Keratinocyte (primary cell): ENCODE measurements around the gene C1orf52. TPM values are rescaled to one million over a fixed set of nuclear protein-coding genes. Genes with fewer than 3 reads are reported as not detected.

Experiments used
- DNase-seq: peaks from one replicate; pipeline ENCODE4 v3.0.0-alpha.2; 2011; ENCODE audit warnings: low read depth, missing footprints, low spot score
- FAIRE-seq: peaks from 2 replicates; lab custom pipeline; 2011; peaks lifted over from hg19 to GRCh38; lab: Jason Lieb, UNC
- H2AFZ ChIP-seq: 2 replicates; pipeline ENCODE4 v1.6.0; 2012; ENCODE audit warnings: low read length, control low read depth, inconsistent platforms; ENCODE audit not compliant: control insufficient read depth
- H3K27ac ChIP-seq: 2 replicates; pipeline ENCODE4 v1.5.1; 2011; ENCODE audit warnings: low read length; ENCODE audit not compliant: control insufficient read depth, insufficient read depth
- H3K27me3 ChIP-seq: 3 replicates; pipeline ENCODE4 v1.6.0; 2011; ENCODE audit warnings: low read length; ENCODE audit not compliant: control insufficient read depth, insufficient read depth; ENCODE audit errors: extremely low read depth
- H3K36me3 ChIP-seq, 2 experiments: 2 replicates in 1 of 2; 3 replicates in 1 of 2; pipeline ENCODE4 v1.5.1; 2011; ENCODE audit warnings: low read length in 2 of 2, mild to moderate bottlenecking in 1 of 2; ENCODE audit not compliant: control insufficient read depth in 2 of 2, insufficient read depth in 2 of 2; ENCODE audit errors: extremely low read depth in 1 of 2
- H3K4me1 ChIP-seq: 3 replicates; pipeline ENCODE4 v1.5.1; 2011; ENCODE audit warnings: low read length; ENCODE audit not compliant: control insufficient read depth, insufficient read depth; ENCODE audit errors: extremely low read depth
- H3K4me2 ChIP-seq: 3 replicates; pipeline ENCODE4 v1.6.0; 2011; ENCODE audit warnings: low read depth, low read length; ENCODE audit not compliant: control insufficient read depth, insufficient read depth; ENCODE audit errors: extremely low read depth
- H3K4me3 ChIP-seq, 3 experiments: fragments of 200-600 bp in 1 of 3; sonication (generic) in 1 of 3; 2 replicates in 2 of 3; 3 replicates in 1 of 3; pipeline ENCODE4 v1.5.1; 2011 to 2016; ENCODE audit warnings: low read length in 3 of 3, mild to moderate bottlenecking in 3 of 3, control low read depth in 2 of 3, inconsistent platforms in 1 of 3, low read depth in 1 of 3, mixed read lengths in 1 of 3, mixed run types in 1 of 3, moderate library complexity in 1 of 3; ENCODE audit not compliant: control insufficient read depth in 2 of 3, insufficient read depth in 2 of 3; ENCODE audit errors: extremely low read depth in 1 of 3
- H3K79me2 ChIP-seq: 2 replicates; pipeline ENCODE4 v1.6.0; 2012; ENCODE audit warnings: low read length; ENCODE audit not compliant: control insufficient read depth, insufficient read depth
- H3K9ac ChIP-seq: 3 replicates; pipeline ENCODE4 v1.6.0; 2011; ENCODE audit warnings: low read length; ENCODE audit not compliant: control insufficient read depth, insufficient read depth; ENCODE audit errors: extremely low read depth
- H3K9me1 ChIP-seq: 3 replicates; pipeline ENCODE4 v1.6.0; 2011; ENCODE audit warnings: low read length; ENCODE audit not compliant: control insufficient read depth, insufficient read depth; ENCODE audit errors: extremely low read depth
- H3K9me3 ChIP-seq: 2 replicates; pipeline ENCODE4 v1.5.1; 2012; ENCODE audit warnings: low read depth, low read length; ENCODE audit not compliant: control insufficient read depth
- H4K20me1 ChIP-seq: 3 replicates; pipeline ENCODE4 v1.6.0; 2011; ENCODE audit warnings: low read length; ENCODE audit not compliant: control insufficient read depth, insufficient read depth; ENCODE audit errors: extremely low read depth
- EZH2 ChIP-seq: IDR thresholded peaks from one replicate; pipeline ENCODE4 v1.6.1; 2012; ENCODE audit warnings: inconsistent platforms, mild to moderate bottlenecking, low read length, moderate library complexity
- dilution Hi-C: fragments of 300-500 bp; cut with MboI; formaldehyde crosslinking; loops from one replicate; pipeline ENCODE4 v1.7.0; 2020; ENCODE audit warnings: low sequenced_read_pairs; ENCODE audit not compliant: extremely low pct_ligation_motif_present
- polyA plus RNA-seq, 5 experiments: library from polyadenylated mRNA; depleted of rRNA in 3 of 5; stranded (reverse) in 3 of 5; stranded (forward) in 1 of 5; unstranded in 1 of 5; fragments of >200 nt; gene quantifications; 1 replicate in 1 of 5; 2 replicates in 3 of 5; 3 replicates in 1 of 5; pipeline versions ENCODE4 v1.2.1 to v1.2.3, GENCODE V29; 2011 to 2012; ENCODE audit warnings: missing spikeins in 2 of 5, low read depth in 1 of 5, low replicate concordance in 1 of 5
- TF ChIP-seq, protein P1 (sequence below), 3 experiments: IDR thresholded peaks in 1 of 3; conservative IDR thresholded peaks in 1 of 3; optimal IDR thresholded peaks in 1 of 3; 2 replicates in 2 of 3; 3 replicates in 1 of 3; pipeline versions ENCODE3 to v1.5.1; 2011; ENCODE audit warnings: low read length in 3 of 3, mild to moderate bottlenecking in 3 of 3, moderate library complexity in 2 of 3, control low read depth in 1 of 3, inconsistent platforms in 1 of 3; ENCODE audit not compliant: insufficient read depth in 2 of 3; ENCODE audit errors: extremely low read depth in 1 of 3

C1orf52 gene
- polyA plus RNA-seq, 1 donor (not counting 4 experiments of a cell fraction or from before 2014, with no cell fraction given), result 27.3 TPM

DNA sequence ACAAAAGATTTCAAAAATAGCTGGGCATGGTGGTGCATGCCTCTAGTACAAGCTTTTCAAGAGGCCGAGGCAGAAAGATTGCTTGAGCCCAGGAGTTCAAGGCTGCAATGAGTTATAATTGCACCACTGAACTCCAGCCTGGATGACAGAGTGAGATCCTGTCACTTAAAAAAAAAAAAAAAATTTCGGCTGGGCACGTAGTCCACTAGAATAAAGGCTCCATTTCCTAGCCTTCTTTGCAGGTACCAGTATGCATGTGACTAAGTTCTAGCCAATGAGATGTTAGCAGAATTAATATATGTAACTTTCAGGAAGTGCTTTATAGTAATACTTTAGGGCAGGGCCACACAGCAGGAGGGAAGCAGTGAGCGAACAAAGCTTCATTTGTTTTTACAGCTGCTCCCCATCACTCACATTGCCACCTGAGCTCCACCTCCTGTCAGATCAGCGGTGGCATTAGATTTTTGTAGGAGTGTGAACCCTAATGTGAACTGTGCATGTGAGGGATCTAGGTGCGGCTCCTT lies 29.8 kb downstream of the C1orf52 start:
- TF ChIP-seq EZH2, result no peak
- TF ChIP-seq, protein P1, sequence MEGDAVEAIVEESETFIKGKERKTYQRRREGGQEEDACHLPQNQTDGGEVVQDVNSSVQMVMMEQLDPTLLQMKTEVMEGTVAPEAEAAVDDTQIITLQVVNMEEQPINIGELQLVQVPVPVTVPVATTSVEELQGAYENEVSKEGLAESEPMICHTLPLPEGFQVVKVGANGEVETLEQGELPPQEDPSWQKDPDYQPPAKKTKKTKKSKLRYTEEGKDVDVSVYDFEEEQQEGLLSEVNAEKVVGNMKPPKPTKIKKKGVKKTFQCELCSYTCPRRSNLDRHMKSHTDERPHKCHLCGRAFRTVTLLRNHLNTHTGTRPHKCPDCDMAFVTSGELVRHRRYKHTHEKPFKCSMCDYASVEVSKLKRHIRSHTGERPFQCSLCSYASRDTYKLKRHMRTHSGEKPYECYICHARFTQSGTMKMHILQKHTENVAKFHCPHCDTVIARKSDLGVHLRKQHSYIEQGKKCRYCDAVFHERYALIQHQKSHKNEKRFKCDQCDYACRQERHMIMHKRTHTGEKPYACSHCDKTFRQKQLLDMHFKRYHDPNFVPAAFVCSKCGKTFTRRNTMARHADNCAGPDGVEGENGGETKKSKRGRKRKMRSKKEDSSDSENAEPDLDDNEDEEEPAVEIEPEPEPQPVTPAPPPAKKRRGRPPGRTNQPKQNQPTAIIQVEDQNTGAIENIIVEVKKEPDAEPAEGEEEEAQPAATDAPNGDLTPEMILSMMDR (optimal IDR thresholded peaks at IDR 0.05 in 1 of 3, IDR thresholded peaks at IDR 0.05 in 1 of 3, conservative IDR thresholded peaks at IDR 0.05 in 1 of 3; ENCODE audit: extremely low read depth in 1 of 3, insufficient read depth in 2 of 3, low read length in 3 of 3), result no peak
- Histone ChIP-seq H3K27me3 (no peaks in the 10 kb centered on the region), H3K36me3 (no peaks in the 10 kb centered on the region), H4K20me1 (no peaks in the 10 kb centered on the region), H3K9me3 (no peaks in the 10 kb centered on the region), H3K9me1 (no peaks in the 10 kb centered on the region), H3K79me2 (no peaks in the 10 kb centered on the region), H3K4me3 (no peak overlapping the region), H3K27ac (no peak overlapping the region), H3K4me2 (no peak overlapping the region), H2AFZ (no peak overlapping the region), H3K4me1 (peaks cover 15% of the 10 kb centered on the region), H3K9ac (no peak overlapping the region)
- FAIRE-seq (no peak), DNase-seq (no peak)
- dilution Hi-C loops, result no loop called here

DNA sequence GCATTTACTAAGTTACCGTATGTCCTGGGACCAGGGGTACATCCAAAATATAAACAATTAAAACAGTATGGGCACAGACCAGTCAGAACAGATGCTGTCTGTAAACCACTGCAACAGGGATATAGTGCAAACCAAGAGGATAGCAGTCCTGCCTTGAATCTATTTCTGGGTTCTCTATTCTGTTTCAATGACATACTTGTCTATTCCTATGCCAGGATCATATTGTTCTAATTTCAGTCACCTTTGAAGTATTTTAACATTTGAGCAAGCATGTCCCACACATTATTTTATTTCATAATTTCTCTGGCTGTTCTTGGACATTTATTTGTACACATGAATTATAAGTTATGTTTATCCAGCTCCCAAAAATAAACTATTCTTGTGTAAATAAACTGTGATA lies 30.5 kb downstream of the C1orf52 start:
- H3K9ac ChIP-seq, result no peak overlapping the region
- DNase-seq, result no peak
- peaks cover 22% of the 10 kb centered on the region for H3K4me1 ChIP-seq
- no peak for TF ChIP-seq EZH2
- H3K9me1 ChIP-seq, result no peaks in the 10 kb centered on the region
- dilution Hi-C loops, result no loop called here
- H3K27ac ChIP-seq, result no peak overlapping the region
- no peak overlapping the region for H3K4me3 ChIP-seq
- H3K79me2 ChIP-seq, result no peaks in the 10 kb centered on the region
- no peak overlapping the region for H3K4me2 ChIP-seq
- FAIRE-seq, result no peak
- no peaks in the 10 kb centered on the region for H4K20me1 ChIP-seq
- H3K36me3 ChIP-seq, result no peaks in the 10 kb centered on the region
- H3K9me3 ChIP-seq, result no peaks in the 10 kb centered on the region
- no peaks in the 10 kb centered on the region for H3K27me3 ChIP-seq
- H2AFZ ChIP-seq, result no peak overlapping the region
